WTC11 (cell line): Measurements from ENCODE around the gene C11orf71. TPM values are rescaled to one million over a fixed set of nuclear protein-coding genes. Genes with fewer than 3 reads are reported as not detected.
A peak's percentile ranks its signal among the peaks of the same experiment; 100 is the strongest.

Experiments used
- AFF4 ChIP-seq: sonication (generic); formaldehyde crosslinking; IDR thresholded peaks from 2 replicates; pipeline ENCODE4 v1.8.1; 2023; ENCODE audit warnings: mild to moderate bottlenecking, missing genetic modification reagents, borderline replicate concordance
- ARID4B ChIP-seq: sonication (generic); formaldehyde crosslinking; IDR thresholded peaks from 2 replicates; pipeline ENCODE4 v1.8.0; 2023; ENCODE audit warnings: missing genetic modification reagents, mild to moderate bottlenecking, borderline replicate concordance
- E2F5 ChIP-seq: sonication (generic); formaldehyde crosslinking; IDR thresholded peaks from 2 replicates; pipeline ENCODE4 v1.8.1; 2022; ENCODE audit warnings: mild to moderate bottlenecking, moderate library complexity, missing genetic modification reagents
- ERG ChIP-seq: fragments of 250-450 bp; sonication (Bioruptor Pico); IDR thresholded peaks from 2 replicates; pipeline ENCODE4 v1.8.0; 2021; ENCODE audit warnings: mild to moderate bottlenecking
- GTF2I ChIP-seq: fragments of 250-450 bp; sonication (Bioruptor Pico); conservative IDR thresholded peaks from 2 replicates; pipeline ENCODE4 v1.4.0; 2021; ENCODE audit warnings: mild to moderate bottlenecking
- MYBL2 ChIP-seq: sonication (generic); formaldehyde crosslinking; IDR thresholded peaks from 2 replicates; pipeline ENCODE4 v1.8.1; 2023; ENCODE audit warnings: mild to moderate bottlenecking, moderate library complexity, missing genetic modification reagents
- PRRX2 ChIP-seq: fragments of 250-450 bp; sonication (Bioruptor Pico); IDR thresholded peaks from 2 replicates; pipeline ENCODE4 v1.8.0; 2021; ENCODE audit warnings: mild to moderate bottlenecking
- RELA ChIP-seq: sonication (generic); formaldehyde crosslinking; IDR thresholded peaks from 2 replicates; pipeline ENCODE4 v1.8.1; 2022; ENCODE audit warnings: missing genetic modification reagents, mild to moderate bottlenecking, borderline replicate concordance
- SMAD3 ChIP-seq: sonication (generic); formaldehyde crosslinking; IDR thresholded peaks from 2 replicates; pipeline ENCODE4 v1.8.0; 2022; ENCODE audit warnings: missing genetic modification reagents, mild to moderate bottlenecking, borderline replicate concordance
- ZNF423 ChIP-seq: fragments of 250-450 bp; sonication (Bioruptor Pico); IDR thresholded peaks from 2 replicates; pipeline ENCODE4 v2.1.2; 2022; ENCODE audit warnings: mild to moderate bottlenecking, moderate library complexity
- total RNA-seq: library from RNA; stranded (reverse); gene quantifications from 3 replicates; pipeline ENCODE4 v1.2.3, GENCODE V29; 2021
- TF ChIP-seq, protein P1 (sequence below): fragments of 250-450 bp; sonication (Bioruptor Pico); IDR thresholded peaks from 2 replicates; pipeline ENCODE4 v1.9.0; 2021; ENCODE audit warnings: mild to moderate bottlenecking
- TF ChIP-seq, protein P2 (sequence below): sonication (generic); formaldehyde crosslinking; IDR thresholded peaks from 2 replicates; pipeline ENCODE4 v1.8.0; 2022; ENCODE audit warnings: mild to moderate bottlenecking, missing genetic modification reagents
- TF ChIP-seq, protein P3 (sequence below): fragments of 250-450 bp; sonication (Bioruptor Pico); IDR thresholded peaks from 2 replicates; pipeline ENCODE4 v1.9.0; 2021; ENCODE audit warnings: moderate library complexity, mild to moderate bottlenecking, inconsistent platforms, borderline replicate concordance
- TF ChIP-seq, protein P4 (sequence below): sonication (generic); formaldehyde crosslinking; IDR thresholded peaks from 2 replicates; pipeline ENCODE4 v1.8.1; 2023; ENCODE audit warnings: mild to moderate bottlenecking, missing genetic modification reagents
- TF ChIP-seq, protein P5 (sequence below): sonication (generic); formaldehyde crosslinking; IDR thresholded peaks from 2 replicates; pipeline ENCODE4 v1.8.0; 2023; ENCODE audit warnings: mild to moderate bottlenecking, missing genetic modification reagents

C11orf71 gene
- total RNA-seq, 1 experiment from 2014 or later: 5.9 TPM

- TF ChIP-seq, protein P1, sequence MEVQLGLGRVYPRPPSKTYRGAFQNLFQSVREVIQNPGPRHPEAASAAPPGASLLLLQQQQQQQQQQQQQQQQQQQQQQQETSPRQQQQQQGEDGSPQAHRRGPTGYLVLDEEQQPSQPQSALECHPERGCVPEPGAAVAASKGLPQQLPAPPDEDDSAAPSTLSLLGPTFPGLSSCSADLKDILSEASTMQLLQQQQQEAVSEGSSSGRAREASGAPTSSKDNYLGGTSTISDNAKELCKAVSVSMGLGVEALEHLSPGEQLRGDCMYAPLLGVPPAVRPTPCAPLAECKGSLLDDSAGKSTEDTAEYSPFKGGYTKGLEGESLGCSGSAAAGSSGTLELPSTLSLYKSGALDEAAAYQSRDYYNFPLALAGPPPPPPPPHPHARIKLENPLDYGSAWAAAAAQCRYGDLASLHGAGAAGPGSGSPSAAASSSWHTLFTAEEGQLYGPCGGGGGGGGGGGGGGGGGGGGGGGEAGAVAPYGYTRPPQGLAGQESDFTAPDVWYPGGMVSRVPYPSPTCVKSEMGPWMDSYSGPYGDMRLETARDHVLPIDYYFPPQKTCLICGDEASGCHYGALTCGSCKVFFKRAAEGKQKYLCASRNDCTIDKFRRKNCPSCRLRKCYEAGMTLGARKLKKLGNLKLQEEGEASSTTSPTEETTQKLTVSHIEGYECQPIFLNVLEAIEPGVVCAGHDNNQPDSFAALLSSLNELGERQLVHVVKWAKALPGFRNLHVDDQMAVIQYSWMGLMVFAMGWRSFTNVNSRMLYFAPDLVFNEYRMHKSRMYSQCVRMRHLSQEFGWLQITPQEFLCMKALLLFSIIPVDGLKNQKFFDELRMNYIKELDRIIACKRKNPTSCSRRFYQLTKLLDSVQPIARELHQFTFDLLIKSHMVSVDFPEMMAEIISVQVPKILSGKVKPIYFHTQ (CRISPR knock-in tag): no peak
- TF ChIP-seq, protein P2, sequence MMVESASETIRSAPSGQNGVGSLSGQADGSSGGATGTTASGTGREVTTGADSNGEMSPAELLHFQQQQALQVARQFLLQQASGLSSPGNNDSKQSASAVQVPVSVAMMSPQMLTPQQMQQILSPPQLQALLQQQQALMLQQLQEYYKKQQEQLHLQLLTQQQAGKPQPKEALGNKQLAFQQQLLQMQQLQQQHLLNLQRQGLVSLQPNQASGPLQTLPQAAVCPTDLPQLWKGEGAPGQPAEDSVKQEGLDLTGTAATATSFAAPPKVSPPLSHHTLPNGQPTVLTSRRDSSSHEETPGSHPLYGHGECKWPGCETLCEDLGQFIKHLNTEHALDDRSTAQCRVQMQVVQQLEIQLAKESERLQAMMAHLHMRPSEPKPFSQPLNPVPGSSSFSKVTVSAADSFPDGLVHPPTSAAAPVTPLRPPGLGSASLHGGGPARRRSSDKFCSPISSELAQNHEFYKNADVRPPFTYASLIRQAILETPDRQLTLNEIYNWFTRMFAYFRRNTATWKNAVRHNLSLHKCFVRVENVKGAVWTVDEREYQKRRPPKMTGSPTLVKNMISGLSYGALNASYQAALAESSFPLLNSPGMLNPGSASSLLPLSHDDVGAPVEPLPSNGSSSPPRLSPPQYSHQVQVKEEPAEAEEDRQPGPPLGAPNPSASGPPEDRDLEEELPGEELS (CRISPR knock-in tag): peak; percentile 46; the same call in 1 of the 2 replicates
- no peak for TF ChIP-seq RELA (CRISPR knock-in tag)
- TF ChIP-seq, protein P3, sequence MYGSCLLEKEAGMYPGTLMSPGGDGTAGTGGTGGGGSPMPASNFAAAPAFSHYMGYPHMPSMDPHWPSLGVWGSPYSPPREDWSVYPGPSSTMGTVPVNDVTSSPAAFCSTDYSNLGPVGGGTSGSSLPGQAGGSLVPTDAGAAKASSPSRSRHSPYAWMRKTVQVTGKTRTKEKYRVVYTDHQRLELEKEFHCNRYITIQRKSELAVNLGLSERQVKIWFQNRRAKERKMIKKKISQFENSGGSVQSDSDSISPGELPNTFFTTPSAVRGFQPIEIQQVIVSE (CRISPR knock-in tag): no peak
- no peak for TF ChIP-seq PRRX2 (CRISPR knock-in tag)
- TF ChIP-seq E2F5: 0 out of 2 replicates have a peak, but pooled peaks have one; percentile 11
- TF ChIP-seq ERG (CRISPR knock-in tag): no peak
- no peak for TF ChIP-seq GTF2I (CRISPR knock-in tag)
- no peak; the same call in 1 of the 2 replicates for TF ChIP-seq MYBL2
- TF ChIP-seq ARID4B (CRISPR knock-in tag): no peak; the same call in 1 of the 2 replicates
- TF ChIP-seq, protein P4, sequence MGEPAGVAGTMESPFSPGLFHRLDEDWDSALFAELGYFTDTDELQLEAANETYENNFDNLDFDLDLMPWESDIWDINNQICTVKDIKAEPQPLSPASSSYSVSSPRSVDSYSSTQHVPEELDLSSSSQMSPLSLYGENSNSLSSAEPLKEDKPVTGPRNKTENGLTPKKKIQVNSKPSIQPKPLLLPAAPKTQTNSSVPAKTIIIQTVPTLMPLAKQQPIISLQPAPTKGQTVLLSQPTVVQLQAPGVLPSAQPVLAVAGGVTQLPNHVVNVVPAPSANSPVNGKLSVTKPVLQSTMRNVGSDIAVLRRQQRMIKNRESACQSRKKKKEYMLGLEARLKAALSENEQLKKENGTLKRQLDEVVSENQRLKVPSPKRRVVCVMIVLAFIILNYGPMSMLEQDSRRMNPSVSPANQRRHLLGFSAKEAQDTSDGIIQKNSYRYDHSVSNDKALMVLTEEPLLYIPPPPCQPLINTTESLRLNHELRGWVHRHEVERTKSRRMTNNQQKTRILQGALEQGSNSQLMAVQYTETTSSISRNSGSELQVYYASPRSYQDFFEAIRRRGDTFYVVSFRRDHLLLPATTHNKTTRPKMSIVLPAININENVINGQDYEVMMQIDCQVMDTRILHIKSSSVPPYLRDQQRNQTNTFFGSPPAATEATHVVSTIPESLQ (CRISPR knock-in tag): no peak
- TF ChIP-seq AFF4 (CRISPR knock-in tag): no peak
- TF ChIP-seq, protein P5, sequence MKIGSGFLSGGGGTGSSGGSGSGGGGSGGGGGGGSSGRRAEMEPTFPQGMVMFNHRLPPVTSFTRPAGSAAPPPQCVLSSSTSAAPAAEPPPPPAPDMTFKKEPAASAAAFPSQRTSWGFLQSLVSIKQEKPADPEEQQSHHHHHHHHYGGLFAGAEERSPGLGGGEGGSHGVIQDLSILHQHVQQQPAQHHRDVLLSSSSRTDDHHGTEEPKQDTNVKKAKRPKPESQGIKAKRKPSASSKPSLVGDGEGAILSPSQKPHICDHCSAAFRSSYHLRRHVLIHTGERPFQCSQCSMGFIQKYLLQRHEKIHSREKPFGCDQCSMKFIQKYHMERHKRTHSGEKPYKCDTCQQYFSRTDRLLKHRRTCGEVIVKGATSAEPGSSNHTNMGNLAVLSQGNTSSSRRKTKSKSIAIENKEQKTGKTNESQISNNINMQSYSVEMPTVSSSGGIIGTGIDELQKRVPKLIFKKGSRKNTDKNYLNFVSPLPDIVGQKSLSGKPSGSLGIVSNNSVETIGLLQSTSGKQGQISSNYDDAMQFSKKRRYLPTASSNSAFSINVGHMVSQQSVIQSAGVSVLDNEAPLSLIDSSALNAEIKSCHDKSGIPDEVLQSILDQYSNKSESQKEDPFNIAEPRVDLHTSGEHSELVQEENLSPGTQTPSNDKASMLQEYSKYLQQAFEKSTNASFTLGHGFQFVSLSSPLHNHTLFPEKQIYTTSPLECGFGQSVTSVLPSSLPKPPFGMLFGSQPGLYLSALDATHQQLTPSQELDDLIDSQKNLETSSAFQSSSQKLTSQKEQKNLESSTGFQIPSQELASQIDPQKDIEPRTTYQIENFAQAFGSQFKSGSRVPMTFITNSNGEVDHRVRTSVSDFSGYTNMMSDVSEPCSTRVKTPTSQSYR (CRISPR knock-in tag): 0 out of 2 replicates have a peak, but pooled peaks have one; percentile 22
- 0 out of 2 replicates have a peak, but pooled peaks have one; percentile 64 for TF ChIP-seq SMAD3 (CRISPR knock-in tag)
- no peak for TF ChIP-seq ZNF423 (CRISPR knock-in tag)
Measured at GRCh38 chr11:114399490-114400215, 658 bp downstream of the C11orf71 start (continued).
